NCI-H2029 treated with DMSO at 0.1 percent for 48 hours (cell line): ENCODE results near the gene KRT222.

Experiments
- DNase-seq: peaks from one replicate; lab custom pipeline; 2025; lab: John Stamatoyannopoulos, UW

The KRT222 gene

GRCh38 chr17:40664582-40665333 lies at the start of gene KRT222:
KRT222 (minus strand) TSS chr17:40665177; CDS start chr17:40665099, 78 bp downstream.
- DNase-seq, result no peak

GRCh38 chr17:40714473-40714872 lies 49.5 kb upstream of the KRT222 start:
- no peak for DNase-seq

GRCh38 chr17:40707745-40708144 lies 42.8 kb upstream of the KRT222 start:
- no peak for DNase-seq

- no peak for DNase-seq
These were observed 40.6 kb upstream of the KRT222 start for GRCh38 chr17:40705584-40705983.

- DNase-seq, result no peak
These were observed 38.7 kb upstream of the KRT222 start, which contains the start of gene KRT24 for GRCh38 chr17:40703652-40704051. KRT24 (minus strand) TSS chr17:40703752; CDS start chr17:40703693, 59 bp downstream.

GRCh38 chr17:40702271-40702670 lies 37.3 kb upstream of the KRT222 start:
- no peak for DNase-seq

GRCh38 chr17:40699853-40700252 lies 34.9 kb upstream of the KRT222 start:
- DNase-seq, result no peak

- no peak for DNase-seq
These were observed 34.4 kb upstream of the KRT222 start for GRCh38 chr17:40699371-40699770.

GRCh38 chr17:40697297-40697696 lies 32.3 kb upstream of the KRT222 start:
- no peak for DNase-seq

GRCh38 chr17:40696651-40697072 lies 31.7 kb upstream of the KRT222 start:
- DNase-seq, result no peak

- no peak for DNase-seq
These were observed 31.0 kb upstream of the KRT222 start for GRCh38 chr17:40695874-40696472.

- no peak for DNase-seq
These were observed 29.6 kb upstream of the KRT222 start for GRCh38 chr17:40694584-40694983.

- DNase-seq, result no peak
These were observed 22.1 kb upstream of the KRT222 start for GRCh38 chr17:40687106-40687505.

- DNase-seq, result peak; percentile 3
These were observed 21.2 kb upstream of the KRT222 start for GRCh38 chr17:40686192-40686591.

GRCh38 chr17:40680998-40681397 lies 16.0 kb upstream of the KRT222 start:
- no peak for DNase-seq

GRCh38 chr17:40679523-40679907 lies 14.5 kb upstream of the KRT222 start:
- no peak for DNase-seq

GRCh38 chr17:40678902-40679522 lies 14.0 kb upstream of the KRT222 start:
- no peak for DNase-seq

GRCh38 chr17:40675905-40676304 lies 10.9 kb upstream of the KRT222 start:
- no peak for DNase-seq

- no peak for DNase-seq
These were observed 7.7 kb upstream of the KRT222 start for GRCh38 chr17:40672654-40673053.

- no peak for DNase-seq
These were observed 6.3 kb upstream of the KRT222 start for GRCh38 chr17:40671282-40671681.

GRCh38 chr17:40666331-40666730 lies 1.4 kb upstream of the KRT222 start:
- no peak for DNase-seq

GRCh38 chr17:40663252-40663651 lies 1.7 kb downstream of the KRT222 start:
- DNase-seq, result no peak

GRCh38 chr17:40659911-40660310 lies 5.1 kb downstream of the KRT222 start:
- DNase-seq, result no peak
